T-helper 1 cell (primary cell): ENCODE data around the gene SLC43A1.
A peak's percentile ranks its signal among the peaks of the same experiment; 100 is the strongest.

Source experiments
- DNase-seq, 5 donors: peaks; one replicate each; pipeline ENCODE4 v3.0.0-alpha.2; 2012 to 2020

Gene SLC43A1

DNA sequence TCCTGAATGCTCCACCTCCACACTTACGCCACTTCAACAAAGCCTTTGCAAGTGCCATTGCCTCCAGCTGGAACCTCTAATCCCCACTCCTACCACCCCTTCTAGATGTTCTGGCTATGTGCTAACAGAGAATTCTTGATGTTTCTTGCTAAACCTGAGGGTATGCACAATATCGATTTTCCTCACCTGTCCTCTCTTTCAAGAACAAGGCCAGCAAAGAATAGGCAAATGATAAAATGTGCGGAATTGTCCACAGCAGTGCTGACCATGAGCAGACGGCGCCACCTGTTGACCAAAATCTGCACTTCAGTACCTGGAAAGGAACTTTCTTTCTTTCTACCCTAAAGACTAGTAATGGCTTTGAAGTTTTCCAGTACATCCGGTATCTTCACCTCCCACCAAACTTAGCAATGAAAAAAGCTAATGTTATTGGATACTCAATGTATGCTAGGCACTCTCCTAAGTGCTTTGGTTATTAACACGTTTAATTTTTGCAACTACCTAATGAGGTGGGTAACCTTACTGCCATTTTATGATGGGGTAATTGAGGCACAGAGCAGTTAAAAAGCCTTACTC is 11.6 kb upstream of the SLC43A1 start:
- DNase-seq, result peak; percentile 31 to 73 (median 60)

- no peak for DNase-seq
These were observed 7.9 kb upstream of the SLC43A1 start for GRCh38 chr11:57523419-57523818.

GRCh38 chr11:57521116-57521515 is 5.6 kb upstream of the SLC43A1 start:
- DNase-seq, result no peak

DNA sequence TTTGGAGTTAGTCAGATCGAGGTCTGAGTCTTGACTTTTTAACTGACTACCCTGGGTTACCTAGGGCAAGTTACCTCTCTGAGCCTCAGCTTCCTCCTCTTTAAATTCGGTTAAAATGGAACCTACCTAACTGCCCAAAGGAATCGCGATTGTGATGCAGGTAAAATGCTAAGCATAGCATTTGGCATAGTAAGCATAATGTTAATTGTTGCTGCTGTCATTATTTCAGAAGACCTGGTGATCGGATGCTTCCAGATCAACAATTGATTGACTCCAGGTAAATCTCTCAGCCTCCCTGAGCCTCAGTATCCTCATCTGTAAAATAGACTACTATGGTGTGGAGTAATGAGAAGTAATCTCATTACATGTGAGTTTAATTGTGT is 550 bp upstream of the SLC43A1 start:
- no peak for DNase-seq

- DNase-seq, result peak in 4 of 5 donors; percentile 28 to 53 (median 34)
These were observed 767 bp downstream of the SLC43A1 start for GRCh38 chr11:57514538-57515331.

DNA sequence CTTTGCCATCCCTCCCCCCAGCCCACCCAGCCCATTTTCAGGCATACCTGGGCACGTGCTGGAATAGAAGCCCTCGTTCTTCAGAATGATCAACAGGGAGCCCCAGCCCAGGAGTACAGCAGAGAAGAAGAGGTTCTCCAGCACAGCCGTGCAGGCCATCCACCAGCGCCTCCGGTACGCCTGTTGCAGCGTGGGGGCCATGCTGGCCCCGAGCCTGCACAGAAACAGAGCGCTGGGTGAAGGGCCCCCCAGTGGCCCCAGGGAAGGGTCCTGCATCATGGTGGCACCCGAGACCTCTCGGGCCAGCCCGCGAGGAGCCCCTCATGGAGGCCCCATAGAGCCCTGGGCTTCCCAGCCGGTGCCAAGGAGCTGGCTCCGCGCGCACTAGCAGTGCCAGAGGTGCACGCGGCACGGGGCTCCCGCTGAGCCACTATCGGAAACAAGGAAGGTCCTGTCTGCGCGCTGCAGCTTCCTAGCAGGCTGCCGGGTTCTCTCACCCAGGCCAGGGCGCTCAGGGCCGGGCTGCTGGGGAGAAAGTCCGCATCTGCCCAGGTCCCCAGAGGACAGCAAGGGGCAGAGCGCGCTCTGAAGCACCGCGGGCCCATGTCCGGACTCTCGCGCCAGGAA is 1.5 kb downstream of the SLC43A1 start:
- peak in 1 of 5 donors; percentile 36 for DNase-seq

DNA sequence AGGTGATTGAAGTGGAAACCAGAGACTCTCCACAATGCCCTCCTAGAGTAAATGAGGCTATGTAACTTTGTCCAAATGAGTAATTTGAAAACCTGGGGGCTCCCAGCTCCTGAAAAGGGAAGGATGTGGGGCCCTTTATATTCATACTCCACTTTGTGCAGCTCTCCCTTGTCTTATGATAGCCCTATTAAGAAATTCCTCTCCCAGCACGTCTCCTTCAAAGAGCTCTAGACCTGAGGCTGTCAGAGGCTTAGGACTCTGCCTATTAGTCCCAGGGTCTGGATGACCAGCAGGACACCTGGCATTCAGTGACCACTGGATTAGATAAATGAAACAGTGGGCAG is 2.1 kb downstream of the SLC43A1 start:
- DNase-seq, result no peak

GRCh38 chr11:57512646-57513451 is 2.7 kb downstream of the SLC43A1 start:
- no peak for DNase-seq

- DNase-seq, result no peak
These were observed 3.6 kb downstream of the SLC43A1 start for GRCh38 chr11:57511741-57512430.

DNA sequence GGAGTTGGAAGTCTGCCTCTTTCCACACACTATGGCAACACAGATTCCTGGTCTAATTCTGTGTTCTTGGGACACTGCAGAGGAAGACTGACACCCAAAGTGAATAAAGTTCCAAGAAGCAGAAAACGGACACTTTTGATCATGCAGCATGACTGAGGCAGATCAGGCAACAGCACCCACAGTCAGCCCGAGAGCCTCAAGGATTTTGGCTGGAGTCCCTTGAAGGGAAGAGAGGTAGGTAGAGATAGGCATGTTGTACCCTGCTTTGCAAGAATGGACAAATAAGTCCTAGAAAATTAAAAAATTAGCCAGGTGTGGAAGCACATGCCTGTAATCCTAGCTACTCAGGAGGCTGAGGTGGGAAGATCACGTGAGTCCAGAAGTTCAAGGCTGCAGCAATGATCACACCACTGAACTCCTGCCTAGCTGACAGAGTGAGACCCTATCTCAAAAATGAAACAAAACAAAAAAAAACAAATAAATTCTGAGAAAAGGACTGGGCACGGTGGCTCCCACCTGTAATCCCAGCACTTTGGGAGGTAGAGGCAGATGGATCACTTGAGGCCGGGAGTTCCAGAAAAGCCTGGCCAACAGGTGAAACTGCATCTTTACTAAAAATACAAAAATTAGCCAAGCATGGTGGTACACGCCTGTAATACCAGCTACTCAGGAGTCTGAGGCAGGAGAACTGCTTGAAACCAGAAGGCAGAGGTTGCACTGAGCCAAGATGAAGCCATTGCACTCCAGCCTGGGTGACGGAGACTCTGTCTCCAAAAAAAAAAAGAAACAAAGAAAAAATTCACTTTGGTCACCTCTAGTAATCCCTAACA is 6.9 kb downstream of the SLC43A1 start:
- no peak for DNase-seq

- DNase-seq, result no peak
These were observed 9.0 kb downstream of the SLC43A1 start for GRCh38 chr11:57506522-57506921.

GRCh38 chr11:57504511-57504910 is 11.0 kb downstream of the SLC43A1 start:
- DNase-seq, result no peak

DNA sequence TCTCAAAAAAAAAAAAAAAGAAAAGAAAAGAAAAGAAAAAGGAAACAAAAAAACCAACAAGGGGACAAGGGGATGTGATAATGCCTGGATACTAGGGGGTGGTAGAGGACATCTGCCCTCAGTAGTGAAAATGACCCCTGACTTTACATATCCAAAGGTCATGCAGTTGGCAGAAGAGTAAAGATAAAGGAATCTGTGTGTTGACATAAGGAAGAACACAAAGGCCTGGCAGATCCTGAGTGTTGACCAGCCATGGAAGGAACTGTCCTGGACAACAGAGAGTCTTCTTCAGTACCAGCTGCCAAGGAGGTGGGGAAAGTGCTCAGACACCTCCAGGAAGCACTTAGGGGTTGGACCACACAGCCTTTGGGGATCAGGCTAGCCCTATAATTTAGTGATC is 12.6 kb downstream of the SLC43A1 start:
- no peak for DNase-seq

DNA sequence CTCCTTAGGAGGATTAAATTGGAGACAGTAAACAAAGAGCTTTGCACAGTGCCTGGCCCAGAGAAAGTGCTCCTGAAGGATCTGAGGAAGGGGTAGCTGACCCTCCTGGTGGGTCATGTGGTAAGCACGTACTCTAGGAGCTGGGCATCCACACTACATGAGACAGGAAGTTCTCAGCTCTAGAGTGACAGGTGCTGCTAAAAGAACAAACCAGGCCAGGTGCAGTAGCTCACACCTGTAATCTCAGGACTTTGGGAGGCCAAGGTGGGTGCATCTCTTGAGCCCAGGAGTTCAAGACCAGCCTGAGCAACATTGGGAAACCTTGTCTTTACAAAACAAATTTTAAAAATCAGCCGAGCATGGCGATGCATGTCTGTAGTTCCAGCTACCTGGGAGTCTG is 13.1 kb downstream of the SLC43A1 start:
- no peak for DNase-seq

GRCh38 chr11:57501953-57502352 is 13.5 kb downstream of the SLC43A1 start:
- DNase-seq, result no peak

GRCh38 chr11:57500926-57501325 is 14.6 kb downstream of the SLC43A1 start:
- no peak for DNase-seq

GRCh38 chr11:57500515-57500914 is 15.0 kb downstream of the SLC43A1 start:
- DNase-seq, result no peak

GRCh38 chr11:57499983-57500461 is 15.5 kb downstream of the SLC43A1 start:
- no peak for DNase-seq

GRCh38 chr11:57499413-57499982 is 16.0 kb downstream of the SLC43A1 start:
- peak in 1 of 5 donors; percentile 28 for DNase-seq

DNA sequence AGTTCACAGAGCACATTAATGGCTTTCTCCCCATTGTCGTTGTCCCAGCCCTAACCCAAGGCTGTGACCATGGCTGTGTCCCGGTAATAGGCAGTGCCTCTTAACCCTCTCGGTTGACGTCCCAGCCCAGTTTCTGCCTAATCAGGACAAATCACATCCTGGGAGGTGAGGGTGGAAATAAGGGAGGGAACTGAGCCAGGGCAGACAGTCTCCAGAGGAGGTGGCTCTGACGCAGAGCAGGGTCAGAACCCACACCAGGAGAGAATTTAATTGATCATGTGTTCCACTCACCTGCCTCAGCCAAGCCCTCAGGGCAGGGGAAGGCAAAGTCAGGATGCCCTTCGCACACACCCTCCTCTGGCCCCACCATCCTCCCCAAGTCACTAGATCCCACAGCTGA is 17.0 kb downstream of the SLC43A1 start:
- DNase-seq, result no peak
